Endodermal cell (in vitro differentiated cells): Measurements from ENCODE around the gene MRC2. TPM values are rescaled to one million over a fixed set of nuclear protein-coding genes. Genes with fewer than 3 reads are reported as not detected.

Source experiments
- DNase-seq: peaks from one replicate; pipeline ENCODE4 v3.0.0-alpha.2; 2017
- H3K27ac ChIP-seq: 2 replicates; pipeline ENCODE4 v1.5.1; 2013; ENCODE audit warnings: mild to moderate bottlenecking, low read depth, low read length, moderate library complexity
- H3K27me3 ChIP-seq: 2 replicates; pipeline ENCODE4 v1.6.1; 2013; ENCODE audit warnings: mild to moderate bottlenecking, low read length, moderate library complexity; ENCODE audit not compliant: insufficient read depth, control insufficient read depth, poor library complexity, severe bottlenecking
- H3K36me3 ChIP-seq: 2 replicates; pipeline ENCODE4 v1.7.0; 2013; ENCODE audit warnings: mild to moderate bottlenecking, low read length, moderate library complexity; ENCODE audit not compliant: control insufficient read depth, insufficient read depth
- H3K4me1 ChIP-seq: one replicate; pipeline ENCODE4 v1.7.0; 2013; ENCODE audit warnings: low read length; ENCODE audit not compliant: control insufficient read depth, insufficient read depth
- H3K4me3 ChIP-seq: 2 replicates; pipeline ENCODE4 v1.5.1; 2013; ENCODE audit warnings: mild to moderate bottlenecking, low read length, moderate library complexity
- H3K9ac ChIP-seq: 2 replicates; pipeline ENCODE4 v1.6.1; 2013; ENCODE audit warnings: mild to moderate bottlenecking, low read length, moderate library complexity; ENCODE audit not compliant: poor library complexity, severe bottlenecking; ENCODE audit errors: extremely low read depth
- H3K9me3 ChIP-seq: 2 replicates; pipeline ENCODE4 v1.6.1; 2013; ENCODE audit warnings: mild to moderate bottlenecking, low read length, moderate library complexity; ENCODE audit not compliant: control insufficient read depth
- H3K27ac Mint-ChIP-seq: 2 replicates; pipeline ENCODE4 v1.8.0; 2020; ENCODE audit warnings: mixed read lengths
- H3K27me3 Mint-ChIP-seq: 2 replicates; pipeline ENCODE4 v1.8.0; 2021; ENCODE audit warnings: mild to moderate bottlenecking, mixed read lengths; ENCODE audit not compliant: insufficient read depth
- H3K36me3 Mint-ChIP-seq: 2 replicates; pipeline ENCODE4 v1.8.0; 2020; ENCODE audit warnings: low read depth, mixed read lengths
- H3K4me1 Mint-ChIP-seq: 2 replicates; pipeline ENCODE4 v1.8.0; 2020; ENCODE audit warnings: mixed read lengths
- H3K4me3 Mint-ChIP-seq: 2 replicates; pipeline ENCODE4 v1.8.0; 2020; ENCODE audit warnings: mild to moderate bottlenecking, moderate library complexity, mixed read lengths
- H3K9me3 Mint-ChIP-seq: 2 replicates; pipeline ENCODE4 v1.8.0; 2020; ENCODE audit warnings: mild to moderate bottlenecking, mixed read lengths
- WGBS, 2 experiments: methylation state at CpG; one replicate each; pipeline versions ENCODE4 v1.1.5 to v1.1.7; 2013; ENCODE audit warnings: missing lambda C conversion rate in 2 of 2, mixed read lengths in 1 of 2; ENCODE audit not compliant: insufficient coverage in 1 of 2, insufficient read length in 1 of 2; 5-methylcytosine and 5-hydroxymethylcytosine counted together
- total RNA-seq, 2 donors: library from RNA; stranded (reverse); fragmentation: NEBNext Ultra II Directional in 1 of 2; extraction: Animal tissue kit (Norgen Biotek cat#: 25700) in 1 of 2; gene quantifications; 2 replicates in 1 of 2; 3 replicates in 1 of 2; pipeline ENCODE4 v1.2.1, GENCODE V29; 2021
- TF ChIP-seq, protein P1 (sequence below): fragments of 200-600 bp; sonication (generic); conservative IDR thresholded peaks from 2 replicates; pipeline ENCODE4 v1.5.0; 2021; ENCODE audit warnings: antibody characterized with exemption, mild to moderate bottlenecking

Gene MRC2
- total RNA-seq, 2 donors from 2014 or later, result 103 to 165 TPM

DNA sequence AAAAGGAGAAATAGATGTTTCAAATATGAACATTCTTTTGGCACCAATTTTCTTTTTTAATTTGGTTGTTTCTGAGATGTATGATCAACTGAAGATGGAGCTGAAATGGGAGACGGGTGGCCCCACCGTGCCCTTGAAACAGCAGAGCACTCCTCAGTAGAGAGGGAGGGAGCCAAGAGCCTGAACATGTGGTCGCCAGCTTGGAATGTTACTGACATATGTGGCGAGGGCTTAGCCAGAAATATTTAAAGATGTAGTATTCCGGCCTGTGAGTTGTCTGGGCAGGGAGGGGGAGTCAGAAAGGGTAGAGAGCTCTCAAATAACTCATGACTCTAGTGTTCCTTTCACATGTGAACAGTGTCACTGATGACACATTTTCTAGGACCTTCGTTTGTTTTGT lies 13.3 kb upstream of the MRC2 start:
- Mint-ChIP-seq H3K27ac (no peak overlapping the region), H3K4me1 (peaks cover 76% of the 10 kb centered on the region), H3K9me3 (no peaks in the 10 kb centered on the region), H3K27me3 (no peaks in the 10 kb centered on the region), H3K4me3 (no peak overlapping the region), H3K36me3 (peaks cover 40% of the 10 kb centered on the region)
- peaks cover 26% of the 10 kb centered on the region for H3K4me1 ChIP-seq
- H3K27ac ChIP-seq, result no peak overlapping the region
- no peak overlapping the region for H3K4me3 ChIP-seq
- DNase-seq, result no peak
- WGBS, 2 experiments, result 91 to 98% methylated on average over 5 to 6 of the region's 6 CpGs
- H3K9me3 ChIP-seq, result no peaks in the 10 kb centered on the region
- TF ChIP-seq, protein P1, sequence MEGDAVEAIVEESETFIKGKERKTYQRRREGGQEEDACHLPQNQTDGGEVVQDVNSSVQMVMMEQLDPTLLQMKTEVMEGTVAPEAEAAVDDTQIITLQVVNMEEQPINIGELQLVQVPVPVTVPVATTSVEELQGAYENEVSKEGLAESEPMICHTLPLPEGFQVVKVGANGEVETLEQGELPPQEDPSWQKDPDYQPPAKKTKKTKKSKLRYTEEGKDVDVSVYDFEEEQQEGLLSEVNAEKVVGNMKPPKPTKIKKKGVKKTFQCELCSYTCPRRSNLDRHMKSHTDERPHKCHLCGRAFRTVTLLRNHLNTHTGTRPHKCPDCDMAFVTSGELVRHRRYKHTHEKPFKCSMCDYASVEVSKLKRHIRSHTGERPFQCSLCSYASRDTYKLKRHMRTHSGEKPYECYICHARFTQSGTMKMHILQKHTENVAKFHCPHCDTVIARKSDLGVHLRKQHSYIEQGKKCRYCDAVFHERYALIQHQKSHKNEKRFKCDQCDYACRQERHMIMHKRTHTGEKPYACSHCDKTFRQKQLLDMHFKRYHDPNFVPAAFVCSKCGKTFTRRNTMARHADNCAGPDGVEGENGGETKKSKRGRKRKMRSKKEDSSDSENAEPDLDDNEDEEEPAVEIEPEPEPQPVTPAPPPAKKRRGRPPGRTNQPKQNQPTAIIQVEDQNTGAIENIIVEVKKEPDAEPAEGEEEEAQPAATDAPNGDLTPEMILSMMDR, result no peak
- H3K27me3 ChIP-seq, result no peaks in the 10 kb centered on the region
- H3K9ac ChIP-seq, result no peak overlapping the region
- peaks cover 59% of the 10 kb centered on the region for H3K36me3 ChIP-seq

DNA sequence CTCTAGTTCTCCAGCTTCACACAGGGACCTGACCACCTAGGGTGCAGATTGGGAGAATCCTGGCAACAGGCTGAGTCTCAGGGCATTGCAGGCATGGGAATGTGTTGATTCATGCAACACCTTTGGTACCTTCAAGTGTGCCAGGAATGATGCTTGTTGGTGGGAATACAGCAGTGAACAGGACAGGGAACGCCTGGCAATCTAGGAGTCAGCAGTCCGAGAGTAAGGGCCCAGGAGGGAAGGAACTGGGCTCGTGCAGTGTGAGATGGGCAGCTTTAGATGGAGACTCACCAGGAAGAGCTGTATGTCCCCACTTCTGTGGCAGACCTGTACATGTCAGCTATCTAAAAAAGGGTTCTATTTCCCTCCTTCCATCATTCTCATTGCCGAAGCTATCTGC lies 12.0 kb upstream of the MRC2 start:
- 92 to 94% methylated on average over 3 to 4 of the region's 4 CpGs for WGBS, 2 experiments
- DNase-seq, result peak; percentile 67
- Mint-ChIP-seq H3K4me3 (no peak overlapping the region), H3K36me3 (peaks cover 29% of the 10 kb centered on the region), H3K27ac (peak overlapping the region; percentile 90), H3K4me1 (peaks cover 72% of the 10 kb centered on the region), H3K9me3 (no peaks in the 10 kb centered on the region), H3K27me3 (no peaks in the 10 kb centered on the region)
- Histone ChIP-seq H3K4me3 (no peak overlapping the region), H3K27ac (no peak overlapping the region), H3K27me3 (no peaks in the 10 kb centered on the region), H3K36me3 (peaks cover 45% of the 10 kb centered on the region), H3K9me3 (no peaks in the 10 kb centered on the region), H3K9ac (no peak overlapping the region), H3K4me1 (peaks cover 30% of the 10 kb centered on the region)
- TF ChIP-seq, protein P1, result no peak

DNA sequence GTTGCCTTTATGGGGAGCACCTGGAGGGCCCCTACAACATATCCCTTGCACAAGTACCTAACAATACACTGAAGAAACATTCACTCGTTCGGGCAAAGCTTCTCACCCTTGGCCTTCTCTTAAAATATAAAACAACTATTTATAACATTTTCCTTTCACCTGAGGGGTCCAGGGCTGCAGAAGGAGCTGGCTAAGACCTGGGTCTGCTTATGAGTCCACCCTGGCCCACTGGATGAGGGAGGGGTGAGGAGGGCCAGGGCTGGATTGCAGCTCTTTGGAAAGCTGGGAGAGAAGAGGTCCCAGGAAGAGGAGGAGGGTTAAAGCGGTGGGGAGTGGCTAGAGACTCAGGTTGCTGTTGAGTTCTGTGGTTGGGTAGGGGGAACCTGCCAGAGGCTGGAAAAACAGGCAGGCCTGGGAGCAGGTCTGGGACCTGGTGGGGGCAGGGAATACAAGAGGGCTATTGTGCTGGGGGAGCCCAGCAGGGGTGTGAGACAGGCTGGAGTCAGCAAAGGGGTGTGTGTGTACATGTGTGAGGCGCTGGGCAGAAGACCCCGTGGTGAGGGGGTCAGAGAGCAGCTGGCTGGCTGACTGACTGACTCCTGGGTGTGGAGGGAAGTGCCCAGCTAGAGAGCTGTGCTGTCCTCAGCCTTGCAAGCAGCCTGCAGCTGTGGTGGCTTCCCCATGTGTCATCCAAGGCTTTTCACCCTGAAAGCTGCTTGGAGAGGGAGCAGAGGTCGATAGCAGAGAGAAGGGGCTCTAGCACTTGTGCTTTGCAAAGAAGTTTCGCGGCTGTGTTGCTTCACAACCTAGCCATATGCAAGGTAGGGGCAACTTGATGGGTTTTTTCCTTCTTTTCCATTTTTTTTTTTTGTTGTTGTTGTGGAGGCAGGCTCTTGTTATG lies 10.2 kb upstream of the MRC2 start:
- H3K4me1 Mint-ChIP-seq, result peaks cover 57% of the 10 kb centered on the region
- peak overlapping the region; percentile 92 for H3K27ac Mint-ChIP-seq
- peak overlapping the region; percentile 46 for H3K27ac ChIP-seq
- H3K4me3 Mint-ChIP-seq, result peak overlapping the region; percentile 56
- peaks cover 18% of the 10 kb centered on the region for H3K36me3 Mint-ChIP-seq
- DNase-seq, result peak; percentile 100
- WGBS, 2 experiments, result 31 to 42% methylated on average over 4 to 8 of the region's 8 CpGs
- H3K4me1 ChIP-seq, result peaks cover 30% of the 10 kb centered on the region
- peaks cover 33% of the 10 kb centered on the region for H3K36me3 ChIP-seq
- no peaks in the 10 kb centered on the region for H3K27me3 Mint-ChIP-seq
- H3K9me3 Mint-ChIP-seq, result no peaks in the 10 kb centered on the region
- peak overlapping the region; percentile 80 for H3K4me3 ChIP-seq
- peak overlapping the region; percentile 63 for H3K9ac ChIP-seq
- no peaks in the 10 kb centered on the region for H3K9me3 ChIP-seq
- TF ChIP-seq, protein P1, result no peak
- no peaks in the 10 kb centered on the region for H3K27me3 ChIP-seq
